ENCODE data around the gene BAX. TPM values are rescaled to one million over a fixed set of nuclear protein-coding genes. Genes with fewer than 3 reads are reported as not detected.

Gene BAX
- total and polyA plus RNA-seq, 9 of the 15 experiments (the other 6 are each of a cell fraction or from before 2014, with no cell fraction given) = 3.2 to 95.4 (median 44.5) TPM

GRCh38 chr19:48962029-48962848, 7.6 kb downstream of the BAX start (continued):
- TF ChIP-seq HSF4 (CRISPR knock-in tag; IDR thresholded peaks at IDR 0.05; ENCODE audit: borderline replicate concordance) (no peak), CREM (IDR thresholded peaks at IDR 0.05; ENCODE audit: low read depth) (peak; percentile 60), PCBP1 (IDR thresholded peaks at IDR 0.05; ENCODE audit: low read depth, low read length, poor library complexity, severe bottlenecking) (peak; percentile 55), MAZ (CRISPR knock-in tag; conservative IDR thresholded peaks at IDR 0.05 in 1 of 2, IDR thresholded peaks at IDR 0.05 in 1 of 2) (peak; percentile 93 to 95), SAP30 (IDR thresholded peaks at IDR 0.05; ENCODE audit: borderline replicate concordance, insufficient read depth, low read depth, low read length, poor library complexity, severe bottlenecking) (peak; percentile 83), HBP1 (CRISPR knock-in tag; IDR thresholded peaks at IDR 0.05) (peak; percentile 92), ZFP1 (CRISPR knock-in tag; IDR thresholded peaks at IDR 0.05) (no peak), MAX (CRISPR knock-in tag; IDR thresholded peaks at IDR 0.05) (peak; percentile 93), KDM1A (IDR thresholded peaks at IDR 0.05) (0 out of 4 replicates have a peak, but pooled peaks of 1 of the 2 experiments have one; percentile 30), RERE (CRISPR knock-in tag; IDR thresholded peaks at IDR 0.05; ENCODE audit: borderline replicate concordance) (no peak), ZNF395 (CRISPR knock-in tag; IDR thresholded peaks at IDR 0.05) (peak; percentile 49; the same call in 1 of the 2 replicates), ZFP30 (CRISPR knock-in tag; IDR thresholded peaks at IDR 0.05; ENCODE audit: borderline replicate concordance) (no peak), ZNF408 (CRISPR knock-in tag; IDR thresholded peaks at IDR 0.05; ENCODE audit: low read depth) (no peak), E2F1 (CRISPR knock-in tag; IDR thresholded peaks at IDR 0.05) (no peak), SUPT5H (IDR thresholded peaks at IDR 0.05) (peak; percentile 87)
